ENCODE measurements around the gene E4F1. TPM values are rescaled to one million over a fixed set of nuclear protein-coding genes. Genes with fewer than 3 reads are reported as not detected.

The E4F1 gene
- total and polyA plus RNA-seq, 9 of the 15 experiments (the other 6 are each of a cell fraction or from before 2014, with no cell fraction given): 0.48 to 94.9 (median 20.4) TPM

DNA sequence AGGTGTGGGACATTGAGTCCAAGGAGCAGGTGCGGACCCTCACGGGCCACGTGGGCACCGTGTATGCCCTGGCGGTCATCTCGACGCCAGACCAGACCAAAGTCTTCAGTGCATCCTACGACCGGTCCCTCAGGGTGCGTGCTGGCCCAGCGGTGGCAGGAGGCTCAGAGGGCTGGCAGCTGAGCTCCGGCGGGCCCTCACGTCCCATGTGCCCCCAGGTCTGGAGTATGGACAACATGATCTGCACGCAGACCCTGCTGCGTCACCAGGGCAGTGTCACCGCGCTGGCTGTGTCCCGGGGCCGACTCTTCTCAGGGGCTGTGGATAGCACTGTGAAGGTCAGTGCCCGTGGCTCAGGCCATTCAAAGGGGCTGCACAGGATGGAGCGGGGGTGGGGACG, 47.3 kb upstream of the E4F1 start:
- H3K4me3 ChIP-seq: no peak overlapping the region
- TF ChIP-seq EHMT2 (IDR thresholded peaks at IDR 0.05) (no peak), PRMT5 (CRISPR knock-in tag; IDR thresholded peaks at IDR 0.05) (no peak), E2F3 (CRISPR knock-in tag; IDR thresholded peaks at IDR 0.05) (no peak), RBM22 (IDR thresholded peaks at IDR 0.05; ENCODE audit: low read depth, low read length, poor library complexity, severe bottlenecking) (peak; percentile 72), POLR2G (IDR thresholded peaks at IDR 0.05; ENCODE audit: low read depth, low read length) (peak; percentile 45; the same call in 1 of the 2 replicates), OTX1 (CRISPR knock-in tag; IDR thresholded peaks at IDR 0.05) (no peak), FIP1L1 (IDR thresholded peaks at IDR 0.05; ENCODE audit: low read depth, low read length, poor library complexity, severe bottlenecking) (peak; percentile 16)
- TF ChIP-seq, protein P1, sequence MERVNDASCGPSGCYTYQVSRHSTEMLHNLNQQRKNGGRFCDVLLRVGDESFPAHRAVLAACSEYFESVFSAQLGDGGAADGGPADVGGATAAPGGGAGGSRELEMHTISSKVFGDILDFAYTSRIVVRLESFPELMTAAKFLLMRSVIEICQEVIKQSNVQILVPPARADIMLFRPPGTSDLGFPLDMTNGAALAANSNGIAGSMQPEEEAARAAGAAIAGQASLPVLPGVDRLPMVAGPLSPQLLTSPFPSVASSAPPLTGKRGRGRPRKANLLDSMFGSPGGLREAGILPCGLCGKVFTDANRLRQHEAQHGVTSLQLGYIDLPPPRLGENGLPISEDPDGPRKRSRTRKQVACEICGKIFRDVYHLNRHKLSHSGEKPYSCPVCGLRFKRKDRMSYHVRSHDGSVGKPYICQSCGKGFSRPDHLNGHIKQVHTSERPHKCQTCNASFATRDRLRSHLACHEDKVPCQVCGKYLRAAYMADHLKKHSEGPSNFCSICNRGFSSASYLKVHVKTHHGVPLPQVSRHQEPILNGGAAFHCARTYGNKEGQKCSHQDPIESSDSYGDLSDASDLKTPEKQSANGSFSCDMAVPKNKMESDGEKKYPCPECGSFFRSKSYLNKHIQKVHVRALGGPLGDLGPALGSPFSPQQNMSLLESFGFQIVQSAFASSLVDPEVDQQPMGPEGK (CRISPR knock-in tag; IDR thresholded peaks at IDR 0.05; ENCODE audit: borderline replicate concordance): no peak
- TF ChIP-seq, protein P2, sequence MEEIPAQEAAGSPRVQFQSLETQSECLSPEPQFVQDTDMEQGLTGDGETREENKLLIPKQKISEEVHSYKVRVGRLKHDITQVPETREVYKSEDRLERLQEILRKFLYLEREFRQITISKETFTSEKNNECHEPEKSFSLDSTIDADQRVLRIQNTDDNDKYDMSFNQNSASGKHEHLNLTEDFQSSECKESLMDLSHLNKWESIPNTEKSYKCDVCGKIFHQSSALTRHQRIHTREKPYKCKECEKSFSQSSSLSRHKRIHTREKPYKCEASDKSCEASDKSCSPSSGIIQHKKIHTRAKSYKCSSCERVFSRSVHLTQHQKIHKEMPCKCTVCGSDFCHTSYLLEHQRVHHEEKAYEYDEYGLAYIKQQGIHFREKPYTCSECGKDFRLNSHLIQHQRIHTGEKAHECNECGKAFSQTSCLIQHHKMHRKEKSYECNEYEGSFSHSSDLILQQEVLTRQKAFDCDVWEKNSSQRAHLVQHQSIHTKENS (CRISPR knock-in tag; IDR thresholded peaks at IDR 0.05): no peak
- no peak for FAIRE-seq
- WGBS (ENCODE audit: insufficient coverage, low coverage, missing lambda C conversion rate): 97% methylated on average over 11 of the region's 23 CpGs
- H3K4me2 ChIP-seq (ENCODE audit: insufficient read depth, low read length): no peak overlapping the region
- no peaks in the 10 kb centered on the region; the same call in 1 of the 2 replicates for H4K20me1 ChIP-seq (replicated peaks; ENCODE audit: control insufficient read depth, insufficient read depth, low read length)
- ChIA-PET POLR2A (no interaction called here), CTCF (ENCODE audit: low intra/inter-chr PET ratio) (no interaction called here)
- H3K36me3 ChIP-seq (ENCODE audit: control insufficient read depth, insufficient read depth, low read length): peaks cover 62% of the 10 kb centered on the region; the same call in 1 of the 3 replicates
- H3K4me1 ChIP-seq (replicated peaks in 1 of 2; ENCODE audit: control insufficient read depth in 2 of 2, insufficient read depth in 2 of 2, low read length in 2 of 2): peaks cover 0 to 68% of the 10 kb centered on the region in 2 experiments; a peak in 2 of 5 replicates
- no peak overlapping the region for H3K27ac ChIP-seq (ENCODE audit: extremely low read depth, low read depth, low read length)
- H3K79me2 ChIP-seq (ENCODE audit: control insufficient read depth, insufficient read depth, low read length): no peaks in the 10 kb centered on the region
- H3K27me3 ChIP-seq (ENCODE audit: control insufficient read depth in 2 of 2, insufficient read depth in 2 of 2, low read length in 2 of 2): no peaks in the 10 kb centered on the region
- no peak overlapping the region for H2AFZ ChIP-seq (ENCODE audit: low read depth, low read length)
- intact Hi-C loops (cut with micrococcal nuclease) (no loop called here), in situ Hi-C loops (cut with MboI) (no loop called here)
- no peak overlapping the region for H3K9ac ChIP-seq (ENCODE audit: insufficient read depth in 1 of 2, low read depth in 2 of 2, low read length in 2 of 2)
- no peaks in the 10 kb centered on the region for H3K9me1 ChIP-seq (ENCODE audit: control insufficient read depth, insufficient read depth, low read length)
- BruUV-seq (replicated peaks): no TSS peak
- DNase-seq (ENCODE audit: extremely low read depth in 1 of 4, low spot score in 3 of 4): no peak
- no peak for ATAC-seq
- no peaks in the 10 kb centered on the region for H3K9me3 ChIP-seq (replicated peaks; ENCODE audit: control insufficient read depth, insufficient read depth, low read depth, low read length)

Data from K562 (cell line).